Endodermal cell (in vitro differentiated cells): Measurements from ENCODE around the gene ZBTB20. TPM values are rescaled to one million over a fixed set of nuclear protein-coding genes. Genes with fewer than 3 reads are reported as not detected.

Experiments
- DNase-seq: peaks from one replicate; pipeline ENCODE4 v3.0.0-alpha.2; 2017
- H3K27ac ChIP-seq: 2 replicates; pipeline ENCODE4 v1.5.1; 2013; ENCODE audit warnings: mild to moderate bottlenecking, low read depth, low read length, moderate library complexity
- H3K27me3 ChIP-seq: 2 replicates; pipeline ENCODE4 v1.6.1; 2013; ENCODE audit warnings: mild to moderate bottlenecking, low read length, moderate library complexity; ENCODE audit not compliant: insufficient read depth, control insufficient read depth, poor library complexity, severe bottlenecking
- H3K36me3 ChIP-seq: 2 replicates; pipeline ENCODE4 v1.7.0; 2013; ENCODE audit warnings: mild to moderate bottlenecking, low read length, moderate library complexity; ENCODE audit not compliant: control insufficient read depth, insufficient read depth
- H3K4me1 ChIP-seq: one replicate; pipeline ENCODE4 v1.7.0; 2013; ENCODE audit warnings: low read length; ENCODE audit not compliant: control insufficient read depth, insufficient read depth
- H3K4me3 ChIP-seq: 2 replicates; pipeline ENCODE4 v1.5.1; 2013; ENCODE audit warnings: mild to moderate bottlenecking, low read length, moderate library complexity
- H3K9ac ChIP-seq: 2 replicates; pipeline ENCODE4 v1.6.1; 2013; ENCODE audit warnings: mild to moderate bottlenecking, low read length, moderate library complexity; ENCODE audit not compliant: poor library complexity, severe bottlenecking; ENCODE audit errors: extremely low read depth
- H3K9me3 ChIP-seq: 2 replicates; pipeline ENCODE4 v1.6.1; 2013; ENCODE audit warnings: mild to moderate bottlenecking, low read length, moderate library complexity; ENCODE audit not compliant: control insufficient read depth
- H3K27ac Mint-ChIP-seq: 2 replicates; pipeline ENCODE4 v1.8.0; 2020; ENCODE audit warnings: mixed read lengths
- H3K27me3 Mint-ChIP-seq: 2 replicates; pipeline ENCODE4 v1.8.0; 2021; ENCODE audit warnings: mild to moderate bottlenecking, mixed read lengths; ENCODE audit not compliant: insufficient read depth
- H3K36me3 Mint-ChIP-seq: 2 replicates; pipeline ENCODE4 v1.8.0; 2020; ENCODE audit warnings: low read depth, mixed read lengths
- H3K4me1 Mint-ChIP-seq: 2 replicates; pipeline ENCODE4 v1.8.0; 2020; ENCODE audit warnings: mixed read lengths
- H3K4me3 Mint-ChIP-seq: 2 replicates; pipeline ENCODE4 v1.8.0; 2020; ENCODE audit warnings: mild to moderate bottlenecking, moderate library complexity, mixed read lengths
- H3K9me3 Mint-ChIP-seq: 2 replicates; pipeline ENCODE4 v1.8.0; 2020; ENCODE audit warnings: mild to moderate bottlenecking, mixed read lengths
- WGBS, 2 experiments: methylation state at CpG; one replicate each; pipeline versions ENCODE4 v1.1.5 to v1.1.7; 2013; ENCODE audit warnings: missing lambda C conversion rate in 2 of 2, mixed read lengths in 1 of 2; ENCODE audit not compliant: insufficient coverage in 1 of 2, insufficient read length in 1 of 2; 5-methylcytosine and 5-hydroxymethylcytosine counted together
- total RNA-seq, 2 donors: library from RNA; stranded (reverse); fragmentation: NEBNext Ultra II Directional in 1 of 2; extraction: Animal tissue kit (Norgen Biotek cat#: 25700) in 1 of 2; gene quantifications; 2 replicates in 1 of 2; 3 replicates in 1 of 2; pipeline ENCODE4 v1.2.1, GENCODE V29; 2021
- TF ChIP-seq, protein P1 (sequence below): fragments of 200-600 bp; sonication (generic); conservative IDR thresholded peaks from 2 replicates; pipeline ENCODE4 v1.5.0; 2021; ENCODE audit warnings: antibody characterized with exemption, mild to moderate bottlenecking

Gene ZBTB20
- total RNA-seq, 2 donors from 2014 or later = 1.6 to 2.9 TPM

DNA sequence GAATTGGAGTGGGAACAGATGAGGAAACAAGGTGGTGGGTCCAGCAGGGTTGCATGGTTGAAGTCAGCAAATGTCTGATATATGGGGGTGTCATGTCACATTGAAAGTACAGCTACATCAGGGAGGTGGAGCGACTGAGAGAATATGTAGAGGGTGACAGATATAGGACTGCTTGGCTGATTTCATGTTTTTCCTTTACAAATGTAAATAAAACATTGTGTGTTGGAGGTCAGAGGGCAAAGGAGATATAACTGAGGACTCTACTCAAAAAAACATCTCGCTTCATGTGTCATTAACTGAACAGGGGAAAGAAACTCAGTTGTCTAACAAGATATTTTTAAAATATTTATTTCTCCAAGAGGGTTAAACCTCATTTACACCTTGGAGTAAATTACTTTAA, 675.6 kb downstream of the ZBTB20 start:
- no peak for DNase-seq
- no peak overlapping the region for H3K4me3 Mint-ChIP-seq
- Histone ChIP-seq H3K27ac (no peak overlapping the region), H3K27me3 (no peaks in the 10 kb centered on the region), H3K9me3 (no peaks in the 10 kb centered on the region), H3K36me3 (no peaks in the 10 kb centered on the region), H3K4me3 (no peak overlapping the region), H3K4me1 (no peaks in the 10 kb centered on the region), H3K9ac (no peak overlapping the region)
- TF ChIP-seq, protein P1, sequence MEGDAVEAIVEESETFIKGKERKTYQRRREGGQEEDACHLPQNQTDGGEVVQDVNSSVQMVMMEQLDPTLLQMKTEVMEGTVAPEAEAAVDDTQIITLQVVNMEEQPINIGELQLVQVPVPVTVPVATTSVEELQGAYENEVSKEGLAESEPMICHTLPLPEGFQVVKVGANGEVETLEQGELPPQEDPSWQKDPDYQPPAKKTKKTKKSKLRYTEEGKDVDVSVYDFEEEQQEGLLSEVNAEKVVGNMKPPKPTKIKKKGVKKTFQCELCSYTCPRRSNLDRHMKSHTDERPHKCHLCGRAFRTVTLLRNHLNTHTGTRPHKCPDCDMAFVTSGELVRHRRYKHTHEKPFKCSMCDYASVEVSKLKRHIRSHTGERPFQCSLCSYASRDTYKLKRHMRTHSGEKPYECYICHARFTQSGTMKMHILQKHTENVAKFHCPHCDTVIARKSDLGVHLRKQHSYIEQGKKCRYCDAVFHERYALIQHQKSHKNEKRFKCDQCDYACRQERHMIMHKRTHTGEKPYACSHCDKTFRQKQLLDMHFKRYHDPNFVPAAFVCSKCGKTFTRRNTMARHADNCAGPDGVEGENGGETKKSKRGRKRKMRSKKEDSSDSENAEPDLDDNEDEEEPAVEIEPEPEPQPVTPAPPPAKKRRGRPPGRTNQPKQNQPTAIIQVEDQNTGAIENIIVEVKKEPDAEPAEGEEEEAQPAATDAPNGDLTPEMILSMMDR = no peak
- H3K27ac Mint-ChIP-seq = no peak overlapping the region
- no peaks in the 10 kb centered on the region for H3K36me3 Mint-ChIP-seq
- H3K27me3 Mint-ChIP-seq = no peaks in the 10 kb centered on the region
- no peaks in the 10 kb centered on the region for H3K9me3 Mint-ChIP-seq
- 85 to 90% methylated on average over 2 of the region's 2 CpGs for WGBS, 2 experiments
- H3K4me1 Mint-ChIP-seq = no peaks in the 10 kb centered on the region

DNA sequence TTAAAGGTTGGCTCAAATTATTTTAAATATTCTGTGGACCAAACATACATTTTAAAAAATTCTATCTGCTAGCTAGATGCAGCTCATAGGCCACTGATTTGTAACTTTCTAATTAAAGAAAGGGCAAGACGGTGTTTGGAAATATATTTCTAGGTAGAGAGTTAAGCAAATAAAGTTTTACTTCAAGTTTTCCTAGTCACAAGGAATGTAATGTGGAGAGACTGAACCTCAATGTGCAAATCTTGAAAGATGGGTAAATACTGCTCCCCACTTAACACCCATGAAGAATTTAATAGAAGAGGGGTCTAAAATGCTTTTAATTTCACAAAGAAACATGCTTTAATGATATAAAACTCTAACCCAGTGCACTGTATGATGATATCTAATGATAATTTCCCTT, 678.0 kb downstream of the ZBTB20 start:
- WGBS, 2 experiments = 100% methylated on average over 1 of the region's 1 CpG
- Mint-ChIP-seq H3K27ac (no peak overlapping the region), H3K4me3 (no peak overlapping the region), H3K9me3 (no peaks in the 10 kb centered on the region), H3K36me3 (no peaks in the 10 kb centered on the region), H3K4me1 (no peaks in the 10 kb centered on the region), H3K27me3 (no peaks in the 10 kb centered on the region)
- H3K9ac ChIP-seq = no peak overlapping the region
- no peak overlapping the region for H3K4me3 ChIP-seq
- DNase-seq = no peak
- no peaks in the 10 kb centered on the region for H3K9me3 ChIP-seq
- no peaks in the 10 kb centered on the region for H3K27me3 ChIP-seq
- H3K27ac ChIP-seq = no peak overlapping the region
- no peaks in the 10 kb centered on the region for H3K36me3 ChIP-seq
- H3K4me1 ChIP-seq = no peaks in the 10 kb centered on the region
- TF ChIP-seq, protein P1 = no peak

DNA sequence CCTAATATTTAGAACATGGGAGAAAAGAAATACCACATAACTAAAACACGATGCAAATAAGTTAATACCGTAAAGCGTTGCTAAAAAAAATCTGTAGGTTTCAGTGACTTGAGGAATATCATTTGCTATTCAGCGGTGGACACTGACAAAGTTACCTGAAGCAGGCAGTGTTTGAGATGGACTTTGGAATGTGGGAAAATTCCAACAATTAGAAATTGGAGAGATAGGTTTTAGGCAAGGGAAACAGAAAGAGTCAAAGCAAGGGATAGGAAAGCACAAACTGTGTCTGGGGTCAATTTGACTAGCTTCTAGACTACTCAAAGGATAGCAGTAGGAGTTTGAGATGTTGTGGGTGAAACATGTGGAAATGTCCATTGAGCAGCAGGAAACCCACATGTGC, 680.3 kb downstream of the ZBTB20 start:
- Mint-ChIP-seq H3K4me1 (no peaks in the 10 kb centered on the region), H3K27me3 (no peaks in the 10 kb centered on the region), H3K36me3 (no peaks in the 10 kb centered on the region), H3K9me3 (no peaks in the 10 kb centered on the region), H3K27ac (no peak overlapping the region), H3K4me3 (no peak overlapping the region)
- no peak for DNase-seq
- Histone ChIP-seq H3K9ac (no peak overlapping the region), H3K9me3 (no peaks in the 10 kb centered on the region), H3K27me3 (no peaks in the 10 kb centered on the region), H3K27ac (no peak overlapping the region), H3K4me3 (no peak overlapping the region), H3K36me3 (no peaks in the 10 kb centered on the region), H3K4me1 (no peaks in the 10 kb centered on the region)
- 82 to 88% methylated on average over 4 of the region's 4 CpGs for WGBS, 2 experiments
- TF ChIP-seq, protein P1 = no peak
